Activated T-helper 17 cell treated with anti-CD3 and anti-CD28 coated beads, Interleukin-2, amount 50 U/mL, for 72 hours (primary cell): ENCODE measurements around the gene DENND11. TPM values are rescaled to one million over a fixed set of nuclear protein-coding genes. Genes with fewer than 3 reads are reported as not detected.
A peak's percentile ranks its signal among the peaks of the same experiment; 100 is the strongest.

Experiments used
- ATAC-seq: fragments of 150-1000 bp; cut with Tn5 transposase; replicated peaks from 2 replicates; pipeline ENCODE4 v1.10.0; 2021; ENCODE audit warnings: mild to moderate bottlenecking, moderate library complexity
- H3K27ac Mint-ChIP-seq: one replicate; pipeline ENCODE4 v1.8.0; 2022; ENCODE audit warnings: mixed read lengths
- H3K27me3 Mint-ChIP-seq: one replicate; pipeline ENCODE4 v1.8.0; 2022; ENCODE audit warnings: mixed read lengths
- H3K36me3 Mint-ChIP-seq: one replicate; pipeline ENCODE4 v1.8.0; 2022; ENCODE audit warnings: low read depth, mild to moderate bottlenecking, mixed read lengths
- H3K4me1 Mint-ChIP-seq: one replicate; pipeline ENCODE4 v1.8.0; 2022; ENCODE audit warnings: mixed read lengths
- H3K4me3 Mint-ChIP-seq: one replicate; pipeline ENCODE4 v1.8.0; 2022; ENCODE audit warnings: mild to moderate bottlenecking, mixed read lengths
- H3K9me3 Mint-ChIP-seq: one replicate; pipeline ENCODE4 v1.8.0; 2022; ENCODE audit warnings: mixed read lengths
- total RNA-seq, 2 donors: library from RNA; stranded (reverse); gene quantifications; one replicate each; pipeline ENCODE4 v1.2.3, GENCODE V29; 2022

The DENND11 gene
- total RNA-seq, 2 donors from 2014 or later: 19.5 to 36.1 TPM

DNA sequence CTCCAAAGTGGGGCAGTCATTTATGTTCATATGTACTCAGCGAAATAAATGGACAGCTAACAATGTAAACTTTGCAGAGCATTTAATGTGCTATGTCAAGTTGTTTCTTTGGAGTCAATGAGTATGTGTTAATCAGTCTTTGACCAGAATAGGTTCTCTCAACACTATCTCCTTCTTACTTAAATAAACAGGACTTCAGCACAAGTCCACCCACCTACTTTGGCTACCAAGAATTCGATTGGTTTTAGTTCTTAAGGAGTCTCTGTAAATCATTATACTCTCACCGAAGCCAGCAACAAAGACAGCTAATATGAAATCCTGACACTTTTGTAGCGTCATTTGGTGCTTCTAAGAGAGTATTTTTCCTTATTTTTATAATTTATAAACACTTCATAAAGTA, 13.1 kb upstream of the DENND11 start:
- H3K27ac Mint-ChIP-seq: no peak overlapping the region
- no peak overlapping the region for H3K4me3 Mint-ChIP-seq
- no peaks in the 10 kb centered on the region for H3K9me3 Mint-ChIP-seq
- H3K36me3 Mint-ChIP-seq: no peaks in the 10 kb centered on the region
- no peaks in the 10 kb centered on the region for H3K4me1 Mint-ChIP-seq
- no peak for ATAC-seq
- no peaks in the 10 kb centered on the region for H3K27me3 Mint-ChIP-seq

DNA sequence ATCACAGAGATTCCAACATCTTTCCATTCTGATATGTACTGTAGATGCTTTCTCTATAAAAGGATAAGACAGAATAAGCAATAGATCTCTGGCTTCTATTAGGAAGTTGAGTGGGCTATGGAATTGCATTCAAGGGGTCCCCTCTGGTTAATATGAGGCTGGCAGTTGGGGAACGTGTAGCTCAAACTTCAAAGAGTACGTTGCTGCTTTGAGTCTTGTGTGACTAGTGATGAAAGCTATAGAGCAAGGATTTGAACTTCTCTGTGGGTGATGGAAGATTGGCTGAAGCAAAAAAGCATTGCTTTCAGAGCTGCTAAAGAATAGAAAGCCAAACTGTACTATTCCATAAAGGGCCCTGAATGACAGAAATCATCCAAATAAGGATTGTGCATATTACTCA, 12.6 kb upstream of the DENND11 start:
- Mint-ChIP-seq H3K27me3 (no peaks in the 10 kb centered on the region), H3K9me3 (no peaks in the 10 kb centered on the region), H3K27ac (no peak overlapping the region), H3K4me3 (no peak overlapping the region), H3K36me3 (no peaks in the 10 kb centered on the region), H3K4me1 (no peaks in the 10 kb centered on the region)
- no peak for ATAC-seq

DNA sequence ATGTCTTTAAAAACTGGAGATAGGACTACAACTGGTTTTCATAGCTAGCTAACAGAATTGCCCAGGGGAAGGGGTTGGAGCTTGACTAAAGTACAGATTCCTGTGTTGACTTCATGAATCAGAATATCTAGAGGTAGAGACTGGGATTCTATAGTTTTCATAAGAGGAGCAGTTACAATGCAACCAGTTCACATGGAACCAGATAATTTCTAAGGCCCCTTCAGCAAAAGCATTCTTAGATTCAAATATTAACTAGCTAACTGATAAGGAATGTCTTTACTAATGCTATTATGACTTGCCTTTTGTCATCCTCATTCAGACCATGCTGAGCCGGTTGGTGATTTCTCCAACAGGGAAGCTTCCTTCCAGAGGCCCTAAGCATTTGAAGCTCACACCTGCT, 11.9 kb upstream of the DENND11 start:
- Mint-ChIP-seq H3K4me3 (no peak overlapping the region), H3K4me1 (no peaks in the 10 kb centered on the region), H3K27ac (no peak overlapping the region), H3K27me3 (no peaks in the 10 kb centered on the region), H3K36me3 (no peaks in the 10 kb centered on the region), H3K9me3 (no peaks in the 10 kb centered on the region)
- no peak for ATAC-seq

DNA sequence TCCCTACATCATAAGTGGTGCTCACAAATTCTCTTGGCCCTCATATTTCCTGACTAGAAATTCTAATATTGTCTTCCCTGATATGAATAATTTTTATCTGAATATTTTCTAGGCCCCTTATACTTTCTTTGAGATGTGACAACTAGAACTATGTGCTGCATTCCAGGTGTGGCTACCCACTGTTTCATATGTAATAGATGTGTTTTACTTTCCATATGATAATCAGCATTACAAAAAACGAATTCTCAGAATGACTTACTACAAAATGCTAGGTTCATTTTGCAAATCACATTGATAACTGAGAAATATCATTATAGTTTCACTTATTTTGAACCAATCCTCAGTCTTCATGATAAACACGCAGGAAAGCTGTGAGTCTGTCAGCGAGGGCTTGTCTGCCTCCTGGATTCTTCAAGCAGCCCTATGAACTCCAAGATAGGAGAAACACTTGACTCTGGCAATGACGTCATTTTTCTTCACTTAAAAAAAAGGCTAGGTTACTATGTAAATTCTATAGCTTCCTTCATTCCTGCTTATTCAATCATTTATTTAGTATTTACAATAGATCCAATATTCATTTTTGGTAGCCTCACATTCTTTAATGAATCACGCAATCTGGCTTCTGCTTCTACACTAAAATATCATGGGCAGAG, 10.8 kb upstream of the DENND11 start:
- no peak for ATAC-seq
- no peaks in the 10 kb centered on the region for H3K27me3 Mint-ChIP-seq
- no peaks in the 10 kb centered on the region for H3K9me3 Mint-ChIP-seq
- H3K4me3 Mint-ChIP-seq: no peak overlapping the region
- no peaks in the 10 kb centered on the region for H3K36me3 Mint-ChIP-seq
- no peak overlapping the region for H3K27ac Mint-ChIP-seq
- H3K4me1 Mint-ChIP-seq: no peaks in the 10 kb centered on the region

DNA sequence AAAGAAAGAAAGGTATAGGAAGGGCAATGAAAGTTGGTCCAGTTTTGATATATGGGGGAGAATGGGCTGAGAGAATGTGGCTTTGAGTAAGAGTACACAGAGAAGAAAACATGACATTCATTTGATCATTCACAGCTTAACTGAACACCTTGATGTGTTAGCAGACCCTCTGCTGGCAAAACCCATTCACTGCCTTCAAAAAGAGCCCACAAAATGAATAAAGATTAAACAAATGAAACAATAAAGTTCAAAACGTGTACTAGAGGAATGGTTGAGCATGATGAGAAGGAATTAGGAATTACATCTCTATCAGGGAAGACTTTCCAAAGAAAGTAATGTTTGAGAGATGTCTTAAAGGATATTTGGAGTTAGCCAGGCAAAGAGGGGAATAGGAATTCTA, 8.3 kb upstream of the DENND11 start:
- H3K36me3 Mint-ChIP-seq: no peaks in the 10 kb centered on the region
- ATAC-seq: no peak
- no peak overlapping the region for H3K27ac Mint-ChIP-seq

DNA sequence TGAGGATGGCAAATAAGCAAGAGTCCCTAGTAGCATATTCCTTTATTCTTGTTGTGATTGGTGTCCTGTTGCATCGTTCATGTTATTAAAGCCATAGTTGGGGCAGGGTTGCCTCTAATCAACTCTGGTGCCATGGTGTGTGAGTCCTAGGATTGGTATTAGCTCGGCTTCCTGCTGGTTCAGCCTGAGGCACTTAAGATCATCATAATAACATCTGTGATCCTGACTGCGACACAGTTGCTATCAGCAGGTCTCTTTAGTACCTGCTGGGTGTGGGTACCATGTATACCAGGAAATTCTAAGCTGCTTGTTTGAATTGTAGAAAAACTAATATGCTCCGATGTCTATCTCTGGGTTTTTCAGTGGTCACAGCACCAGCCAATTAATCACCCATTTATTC, 7.8 kb upstream of the DENND11 start:
- Mint-ChIP-seq H3K9me3 (no peaks in the 10 kb centered on the region), H3K27me3 (no peaks in the 10 kb centered on the region), H3K27ac (no peak overlapping the region), H3K4me3 (no peak overlapping the region), H3K4me1 (no peaks in the 10 kb centered on the region), H3K36me3 (no peaks in the 10 kb centered on the region)
- ATAC-seq: no peak

More for the DNA sequence above, 8.3 kb upstream of the DENND11 start:
- Mint-ChIP-seq H3K27me3 (no peaks in the 10 kb centered on the region), H3K4me1 (no peaks in the 10 kb centered on the region), H3K4me3 (no peak overlapping the region), H3K9me3 (no peaks in the 10 kb centered on the region)

DNA sequence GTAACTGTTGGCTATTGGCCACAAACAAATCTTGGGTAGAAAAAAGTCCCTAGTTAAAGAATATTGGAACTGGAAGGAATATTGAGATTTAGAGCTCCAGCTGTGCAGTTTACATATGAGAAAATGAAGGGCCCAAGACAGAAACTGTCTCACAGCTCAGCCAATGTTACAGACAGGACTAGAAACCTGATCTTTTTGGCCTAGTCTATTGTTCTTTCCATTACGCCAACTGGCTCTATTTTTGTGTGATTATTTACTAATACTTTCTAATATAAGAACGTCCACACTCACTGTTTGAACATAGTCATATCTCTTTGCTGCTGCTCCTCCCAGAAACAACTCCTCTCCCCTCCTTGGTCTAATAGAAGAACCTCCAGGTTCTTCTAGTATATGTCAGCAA, 7.4 kb upstream of the DENND11 start:
- ATAC-seq: no peak
- Mint-ChIP-seq H3K9me3 (no peaks in the 10 kb centered on the region), H3K27me3 (no peaks in the 10 kb centered on the region), H3K27ac (no peak overlapping the region), H3K36me3 (no peaks in the 10 kb centered on the region), H3K4me3 (no peak overlapping the region), H3K4me1 (no peaks in the 10 kb centered on the region)

DNA sequence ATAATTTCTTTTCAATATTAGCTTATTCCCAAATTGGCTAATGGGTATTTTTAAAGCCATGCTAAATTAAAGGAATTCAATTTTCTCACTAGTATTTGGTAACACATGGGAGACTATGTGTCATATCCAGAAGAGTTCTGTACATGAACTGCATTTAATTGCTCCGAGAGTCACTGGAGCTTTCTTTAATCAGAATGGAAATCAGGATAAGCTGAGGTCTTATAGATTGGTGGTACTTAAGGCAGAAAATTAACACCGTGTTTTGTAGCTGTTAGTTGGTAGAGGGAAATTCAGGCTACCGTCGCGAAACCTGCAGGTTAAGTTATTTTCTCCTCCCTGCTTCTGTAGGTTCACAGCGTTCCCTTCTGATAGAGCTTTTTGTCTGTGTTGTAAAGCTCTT, 6.4 kb upstream of the DENND11 start, which contains the start of gene WEE2:
Gene WEE2, plus strand, starts transcription at position 3 of the 400 bp plus-strand sequence. CDS start 406 bp downstream, outside the sequence.
- Mint-ChIP-seq H3K27ac (no peak within 1 kb of the TSS), H3K36me3 (no peaks in the 10 kb centered on the region), H3K9me3 (no peaks in the 10 kb centered on the region), H3K4me1 (no peaks in the 10 kb centered on the region), H3K27me3 (peaks cover 3% of the 10 kb centered on the region), H3K4me3 (no peak within 1 kb of the TSS)
- ATAC-seq: no peak

DNA sequence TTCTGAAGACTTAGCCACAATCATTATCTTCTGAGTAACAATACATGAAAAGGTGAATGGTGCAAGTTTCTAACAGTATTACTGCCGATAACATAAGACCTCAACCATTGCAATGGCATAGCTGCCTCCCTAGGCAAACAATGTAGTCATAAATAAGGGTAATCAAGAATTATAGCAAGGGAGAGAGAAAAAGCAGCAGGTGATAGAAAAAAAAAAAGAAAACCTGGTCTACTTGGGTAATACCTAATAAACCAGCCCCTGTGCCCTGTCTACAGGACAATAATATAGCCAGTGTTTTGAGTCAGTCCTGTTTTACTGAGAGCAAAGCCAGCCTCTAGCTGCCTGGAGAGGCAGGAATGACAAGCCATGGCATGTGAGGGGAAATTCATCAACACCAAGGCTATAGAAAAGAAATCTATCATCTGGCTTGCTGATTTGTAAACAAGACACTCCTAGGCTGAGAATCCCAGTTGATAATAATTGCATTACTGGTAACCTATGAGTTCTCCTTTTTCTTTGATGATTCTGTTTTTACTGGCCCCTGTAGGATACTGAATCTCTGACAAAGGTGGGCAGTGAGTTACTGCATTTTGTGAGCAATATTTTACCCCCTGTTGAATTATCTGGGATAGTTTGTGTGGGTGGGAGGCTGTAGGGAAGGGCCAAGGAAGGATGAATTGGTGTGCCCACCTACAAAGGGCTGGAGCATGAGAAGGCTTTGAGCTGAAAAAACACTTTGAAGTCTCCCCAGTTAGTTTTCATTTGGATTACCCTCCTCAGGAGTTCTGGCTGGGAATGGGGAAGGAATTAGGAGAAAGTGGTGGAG, 4.5 kb upstream of the DENND11 start:
- no peaks in the 10 kb centered on the region for H3K4me1 Mint-ChIP-seq
- peaks cover 3% of the 10 kb centered on the region for H3K27me3 Mint-ChIP-seq
- no peaks in the 10 kb centered on the region for H3K36me3 Mint-ChIP-seq
- no peak overlapping the region for H3K27ac Mint-ChIP-seq
- no peak for ATAC-seq
- H3K4me3 Mint-ChIP-seq: no peak overlapping the region
- H3K9me3 Mint-ChIP-seq: no peaks in the 10 kb centered on the region

DNA sequence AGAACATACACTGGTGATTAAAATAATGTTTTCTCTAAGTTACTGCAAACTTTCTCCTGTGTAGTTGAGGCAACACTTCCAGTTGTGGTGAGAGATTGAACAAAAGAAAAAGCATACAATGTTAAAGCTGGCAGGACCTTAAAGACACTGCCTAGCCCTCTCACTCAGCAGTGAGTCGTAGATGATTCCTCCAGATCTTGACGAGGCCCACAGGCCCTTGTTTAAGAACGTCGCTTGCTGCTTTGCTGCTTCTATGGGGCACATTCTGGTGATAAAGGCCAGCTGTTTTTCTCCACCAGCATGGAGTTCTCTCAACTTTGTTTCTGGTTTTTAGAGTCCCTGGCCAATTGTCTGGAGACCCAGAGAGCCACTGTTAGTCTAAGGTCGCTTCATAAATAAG, 2.8 kb upstream of the DENND11 start:
- Mint-ChIP-seq H3K9me3 (no peaks in the 10 kb centered on the region), H3K27ac (no peak overlapping the region), H3K4me1 (peaks cover 12% of the 10 kb centered on the region), H3K36me3 (peaks cover 10% of the 10 kb centered on the region), H3K27me3 (peaks cover 3% of the 10 kb centered on the region), H3K4me3 (no peak overlapping the region)
- ATAC-seq: no peak

DNA sequence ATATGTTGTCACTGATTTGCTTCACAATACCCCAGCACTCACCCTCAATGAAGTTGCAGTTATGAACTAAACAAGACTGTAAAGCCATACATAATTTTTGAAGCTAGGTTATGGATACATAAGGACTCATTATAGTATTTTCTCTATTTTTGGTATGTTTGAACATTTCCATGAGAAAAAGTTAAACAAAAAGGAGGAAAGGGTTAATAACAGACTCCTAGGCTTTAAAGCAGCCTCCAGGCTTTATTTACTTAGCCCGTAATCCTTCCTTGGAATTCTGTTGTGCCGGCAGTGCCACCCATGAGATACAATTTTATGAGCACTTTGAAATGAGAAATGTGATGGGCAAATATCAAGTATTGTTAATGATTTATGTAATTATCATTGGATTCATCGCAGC, 2.1 kb upstream of the DENND11 start:
- H3K27me3 Mint-ChIP-seq: peaks cover 3% of the 10 kb centered on the region
- no peak overlapping the region for H3K27ac Mint-ChIP-seq
- H3K4me3 Mint-ChIP-seq: no peak overlapping the region
- peaks cover 10% of the 10 kb centered on the region for H3K36me3 Mint-ChIP-seq
- H3K4me1 Mint-ChIP-seq: peaks cover 18% of the 10 kb centered on the region
- no peaks in the 10 kb centered on the region for H3K9me3 Mint-ChIP-seq
- ATAC-seq: no peak

DNA sequence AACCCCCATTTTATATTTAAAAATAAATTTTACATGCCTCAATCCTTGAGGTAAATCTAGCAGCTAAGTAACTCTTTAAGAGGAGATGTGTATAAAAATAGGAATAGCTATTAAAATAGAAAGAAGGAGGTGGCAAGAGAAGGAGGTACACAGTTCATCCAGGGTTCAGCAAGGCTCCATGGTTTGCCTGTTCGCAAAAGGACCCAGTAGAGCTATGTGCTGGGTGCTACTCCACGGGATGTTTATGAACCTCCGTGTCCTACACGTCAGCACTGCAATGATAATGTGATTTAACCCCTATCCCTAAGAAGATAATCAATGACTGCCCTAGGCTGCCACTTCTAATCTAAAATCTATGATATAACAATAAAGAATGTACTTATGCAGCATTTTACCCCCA, 926 bp upstream of the DENND11 start:
- Mint-ChIP-seq H3K4me1 (peaks cover 31% of the 10 kb centered on the region), H3K36me3 (peaks cover 18% of the 10 kb centered on the region), H3K4me3 (peak overlapping the region; percentile 82), H3K9me3 (no peaks in the 10 kb centered on the region), H3K27me3 (peaks cover 3% of the 10 kb centered on the region), H3K27ac (no peak overlapping the region)
- ATAC-seq: no peak

DNA sequence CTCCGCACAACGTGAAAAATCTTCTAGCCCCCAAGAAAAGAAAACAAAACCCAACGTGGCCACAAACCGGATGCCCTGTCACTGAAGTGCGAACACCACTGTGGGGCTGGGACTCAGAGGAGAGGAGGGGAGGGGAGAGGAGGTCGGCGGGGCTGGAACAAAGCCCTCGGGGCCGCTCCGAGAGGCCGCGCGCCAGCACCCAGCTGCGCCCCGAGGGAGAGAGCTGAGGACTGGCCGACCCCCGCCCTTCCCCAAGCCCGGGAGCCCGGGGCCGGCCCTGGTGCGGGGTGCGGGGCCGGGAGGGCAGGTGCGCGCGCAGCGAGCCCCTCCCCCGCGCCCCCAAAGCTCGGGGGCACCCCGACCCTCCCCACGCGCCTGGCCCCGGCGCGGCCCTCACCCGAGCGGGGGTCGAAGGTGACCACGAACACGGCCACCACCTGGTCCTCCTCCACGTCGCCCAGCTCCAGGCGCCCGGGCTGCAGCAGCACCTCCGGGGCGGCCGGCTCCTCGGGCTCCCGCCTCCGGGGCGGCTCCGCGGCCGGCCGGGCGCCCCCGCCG, 398 bp downstream of the DENND11 start:
- H3K36me3 Mint-ChIP-seq: peaks cover 19% of the 10 kb centered on the region

DNA sequence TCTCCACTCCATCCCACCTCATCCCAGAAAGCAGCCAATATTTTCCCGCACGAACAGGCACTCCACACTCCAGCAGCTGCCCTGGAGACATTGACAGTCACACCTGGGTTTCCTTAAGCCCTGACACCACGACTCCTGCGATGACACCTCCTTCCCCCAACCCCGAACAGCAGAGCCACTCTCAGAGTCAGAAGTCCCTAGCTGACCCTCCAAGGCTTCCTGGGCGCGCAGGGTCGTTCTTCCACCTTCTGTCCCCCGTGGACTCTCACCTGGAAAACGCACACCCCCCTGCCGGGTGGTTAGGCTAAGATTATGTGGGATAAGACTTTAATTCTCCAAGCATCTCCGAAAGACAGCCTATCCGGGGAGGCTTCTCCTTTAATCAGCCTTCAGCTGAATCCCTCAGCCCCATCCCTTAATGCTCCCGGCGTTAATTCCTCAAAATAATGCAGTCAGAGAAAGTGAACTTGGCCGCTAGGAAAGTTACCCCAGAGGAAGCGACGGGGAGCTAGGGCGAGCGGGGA, 1.1 kb downstream of the DENND11 start:
- Mint-ChIP-seq H3K27me3 (peaks cover 3% of the 10 kb centered on the region), H3K27ac (peak overlapping the region; percentile 73), H3K36me3 (peaks cover 19% of the 10 kb centered on the region), H3K9me3 (no peaks in the 10 kb centered on the region), H3K4me3 (peak overlapping the region; percentile 91), H3K4me1 (peaks cover 42% of the 10 kb centered on the region)
- ATAC-seq: peak; percentile 9

More for the DNA sequence above, 398 bp downstream of the DENND11 start:
- H3K27me3 Mint-ChIP-seq: peaks cover 3% of the 10 kb centered on the region
- no peaks in the 10 kb centered on the region for H3K9me3 Mint-ChIP-seq
- no peak overlapping the region for H3K27ac Mint-ChIP-seq
- H3K4me3 Mint-ChIP-seq: peak overlapping the region; percentile 91
- peaks cover 39% of the 10 kb centered on the region for H3K4me1 Mint-ChIP-seq
- ATAC-seq: peak; percentile 83
